DMS53 treated with DMSO at 0.1 percent for 48 hours (cell line): ENCODE results near the gene SCN8A.
A peak's percentile ranks its signal among the peaks of the same experiment; 100 is the strongest.
"Not testable (repeated sequence)": the region's sequence is repeated elsewhere in the genome, so short reads cannot be mapped to it uniquely, and the experiment has no call there.

Experiments used
- DNase-seq: peaks from one replicate; lab custom pipeline; 2025; ENCODE audit not compliant: unreplicated experiment; lab: John Stamatoyannopoulos, UW

SCN8A gene

GRCh38 chr12:51759175-51759574 lies 168.1 kb downstream of the SCN8A start:
- peak; percentile 7 for DNase-seq

- no peak for DNase-seq
Measured at GRCh38 chr12:51759695-51760094, 168.7 kb downstream of the SCN8A start.

GRCh38 chr12:51760231-51760630 lies 169.2 kb downstream of the SCN8A start:
- DNase-seq, result no peak

GRCh38 chr12:51763743-51764142 lies 172.7 kb downstream of the SCN8A start:
- DNase-seq, result no peak

DNA sequence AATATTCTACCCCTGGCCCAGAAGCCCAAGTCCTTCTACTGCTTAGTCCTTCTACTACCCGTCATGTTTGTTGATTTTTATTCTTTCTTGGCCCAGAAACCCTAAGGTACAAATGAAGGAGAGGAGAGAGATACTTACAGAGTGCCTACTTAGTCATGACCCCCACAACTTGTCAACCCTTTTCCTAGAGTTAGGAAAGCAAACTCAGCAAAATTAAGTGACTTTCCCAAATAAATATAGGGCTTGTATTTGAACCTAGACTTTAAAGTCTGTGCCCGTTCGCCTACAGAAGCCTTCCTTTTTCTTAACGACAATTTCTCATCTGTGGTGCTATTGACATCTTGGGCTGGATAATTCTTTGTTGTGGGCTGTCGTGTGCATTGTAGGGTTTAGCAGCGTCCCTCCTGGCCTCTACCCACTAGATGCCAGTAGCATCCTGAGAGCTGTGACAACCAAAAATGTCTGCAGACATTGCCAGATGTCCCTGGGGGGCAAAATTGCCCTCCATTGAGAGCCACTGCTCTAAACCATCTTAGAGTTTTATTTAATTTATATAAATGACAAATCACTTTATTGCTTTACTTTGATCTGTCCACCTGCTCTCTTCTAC lies 175.1 kb downstream of the SCN8A start:
- no peak for DNase-seq

- DNase-seq, result no peak
Measured at GRCh38 chr12:51771008-51771407, 180.0 kb downstream of the SCN8A start.

GRCh38 chr12:51773145-51773869 lies 182.3 kb downstream of the SCN8A start:
- DNase-seq, result no peak

- no peak for DNase-seq
Measured at GRCh38 chr12:51774933-51775332, 183.9 kb downstream of the SCN8A start.

DNA sequence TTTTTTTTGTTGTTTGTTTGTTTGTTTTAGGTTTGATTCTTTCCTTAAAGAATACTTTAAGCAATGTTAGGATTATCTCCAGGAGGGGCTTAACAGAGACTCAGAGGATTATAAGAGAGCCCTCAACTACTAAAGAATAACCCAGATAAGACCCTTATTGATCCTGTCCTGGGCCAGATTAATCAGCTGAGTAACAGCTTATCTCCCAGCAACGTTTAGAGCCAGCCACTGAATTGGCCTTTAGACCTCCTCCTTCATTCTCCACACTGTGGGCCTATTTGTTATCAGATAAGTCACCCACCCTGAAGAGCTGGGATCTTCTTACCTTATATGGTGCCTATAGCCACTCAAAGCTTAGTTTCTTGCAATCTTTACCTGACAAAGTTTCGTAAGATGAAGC lies 186.4 kb downstream of the SCN8A start:
- DNase-seq, result no peak

GRCh38 chr12:51777973-51778372 lies 186.9 kb downstream of the SCN8A start:
- DNase-seq, result no peak

DNA sequence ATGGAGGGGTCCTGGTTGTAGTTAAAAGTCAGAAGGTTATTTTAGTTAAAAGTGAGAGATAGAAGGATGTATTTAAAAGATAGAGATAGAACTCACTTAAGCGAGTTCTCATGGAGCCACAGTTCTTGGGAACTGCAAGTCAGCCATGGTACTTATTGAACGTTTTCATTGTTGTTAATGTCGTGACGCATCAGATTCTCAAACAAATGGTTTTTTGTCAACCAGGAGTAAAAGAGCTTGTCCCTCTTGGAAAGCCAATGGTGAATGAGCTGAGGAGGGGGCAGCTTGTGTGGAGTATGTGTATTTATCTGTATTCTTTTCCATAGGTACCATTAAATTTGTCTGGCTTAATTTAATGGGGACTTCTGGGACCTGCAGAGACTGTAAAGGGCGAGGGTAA lies 188.8 kb downstream of the SCN8A start:
- DNase-seq, result no peak

GRCh38 chr12:51784688-51785087 lies 193.7 kb downstream of the SCN8A start:
- DNase-seq, result no peak

DNA sequence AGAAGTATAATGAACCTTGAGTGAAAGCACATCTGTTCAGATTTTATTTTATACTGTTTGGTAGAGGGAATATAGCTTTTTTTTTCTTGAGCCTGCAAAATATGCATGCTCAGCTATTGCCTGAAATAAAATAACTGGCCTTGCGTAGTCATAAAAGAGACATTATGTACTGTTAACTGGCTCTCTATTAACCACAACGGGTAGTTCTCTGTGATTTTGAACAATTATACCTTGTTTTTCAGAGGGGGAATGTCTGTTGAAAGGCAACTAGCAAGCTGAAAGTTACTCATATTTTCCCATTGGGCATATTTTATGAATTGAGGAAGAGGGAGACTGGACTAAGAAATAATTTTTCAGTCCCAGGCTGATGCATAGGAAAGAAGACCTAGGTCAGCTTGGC lies 194.9 kb downstream of the SCN8A start:
- DNase-seq, result no peak

GRCh38 chr12:51788876-51789275 lies 197.8 kb downstream of the SCN8A start:
- DNase-seq, result no peak

- DNase-seq, result no peak
Measured at GRCh38 chr12:51792417-51792816, 201.4 kb downstream of the SCN8A start.

GRCh38 chr12:51793201-51793600 lies 202.2 kb downstream of the SCN8A start:
- no peak for DNase-seq

GRCh38 chr12:51797301-51797700 lies 206.3 kb downstream of the SCN8A start:
- no peak for DNase-seq

DNA sequence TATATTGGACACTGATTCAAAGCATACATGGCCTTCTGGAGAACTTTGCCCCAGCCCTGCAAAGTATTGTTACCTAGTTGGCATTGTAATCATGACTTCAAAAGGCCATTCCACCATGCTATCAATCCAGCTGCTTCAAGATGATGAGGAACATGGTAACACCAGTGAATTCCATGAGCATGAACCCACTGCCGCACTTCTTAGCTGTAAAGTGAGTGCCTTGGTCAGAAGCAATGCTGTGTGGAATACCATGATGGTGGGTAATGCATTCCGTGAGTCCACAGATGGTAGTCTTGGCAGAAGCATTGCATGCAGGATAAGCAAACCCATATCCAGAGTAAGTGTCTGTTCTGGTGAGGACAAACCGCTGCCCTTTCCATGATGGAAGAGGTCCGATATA lies 207.0 kb downstream of the SCN8A start:
- not testable (repeated sequence) for DNase-seq

GRCh38 chr12:51798501-51798900 lies 207.5 kb downstream of the SCN8A start:
- DNase-seq, result no peak

DNA sequence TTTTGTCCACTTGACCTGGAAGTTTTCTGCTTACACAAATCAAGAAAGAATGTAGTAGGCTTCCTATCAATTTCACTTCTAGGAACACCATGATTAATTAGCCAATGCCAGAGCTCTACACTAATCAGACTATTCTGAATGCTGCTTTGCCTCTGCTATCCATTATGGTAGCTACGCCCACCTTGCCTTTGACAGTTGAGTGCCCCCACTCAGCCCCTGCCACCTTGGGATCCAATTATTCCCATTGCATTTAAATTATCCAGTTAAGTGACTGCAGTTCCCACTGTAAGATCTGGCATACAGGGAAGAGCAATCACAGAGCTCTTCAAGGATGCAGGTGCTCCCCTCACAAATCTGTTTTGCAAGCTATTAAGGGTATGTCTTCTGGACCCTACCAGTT lies 210.0 kb downstream of the SCN8A start:
- DNase-seq, result no peak

- no peak for DNase-seq
Measured at GRCh38 chr12:51806896-51807295, 215.9 kb downstream of the SCN8A start.

DNA sequence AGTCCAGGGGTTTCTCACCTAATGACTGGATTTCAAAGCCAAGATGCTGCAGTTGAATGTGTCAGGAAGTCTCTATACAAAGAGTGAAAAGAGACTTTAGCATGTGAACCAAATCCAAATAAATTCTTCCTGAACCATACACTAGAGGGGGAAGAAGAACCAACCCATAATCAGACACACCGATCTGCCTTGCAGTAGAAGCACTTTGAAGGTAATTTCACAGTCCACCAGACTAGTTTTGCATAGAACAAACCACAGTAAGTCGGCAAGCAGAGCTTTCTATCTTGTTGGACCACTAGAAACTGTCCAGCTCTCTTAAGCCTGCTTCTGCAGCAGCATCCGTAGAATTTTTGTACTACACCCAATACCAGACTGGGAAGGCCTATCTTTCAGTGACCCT lies 218.2 kb downstream of the SCN8A start:
- DNase-seq, result no peak
